Testis (tissue), 3 donors: ENCODE measurements around the gene PTPN5. TPM values are rescaled to one million over a fixed set of nuclear protein-coding genes. Genes with fewer than 3 reads are reported as not detected.

Source experiments
- DNase-seq: peaks from one replicate; pipeline ENCODE4 v3.0.0-alpha.2; 2019
- H3K27ac ChIP-seq, 2 donors: fragments of 200-600 bp; sonication (generic); one replicate each; pipeline ENCODE4 v1.5.1; 2019
- H3K27me3 ChIP-seq: fragments of 200-600 bp; sonication (generic); one replicate; pipeline ENCODE4 v1.5.1; 2019
- H3K36me3 ChIP-seq: fragments of 200-600 bp; sonication (generic); one replicate; pipeline ENCODE4 v1.5.1; 2017; ENCODE audit warnings: low read depth; ENCODE audit errors: missing control alignments
- H3K4me1 ChIP-seq: fragments of 200-600 bp; sonication (generic); one replicate; pipeline ENCODE4 v1.5.1; 2019
- H3K4me3 ChIP-seq, 2 donors: fragments of 200-600 bp; sonication (generic); one replicate each; pipeline ENCODE4 v1.5.1; 2017 to 2019
- H3K9me3 ChIP-seq: fragments of 200-600 bp; sonication (generic); one replicate; pipeline ENCODE4 v1.5.1; 2017
- CTCF ChIP-seq, 3 experiments: fragments of 450-650 bp in 2 of 3; fragments of 200-600 bp in 1 of 3; sonication (generic) in 1 of 3; IDR thresholded peaks; one replicate each; pipeline ENCODE4 v1.5.1; 2016 to 2019; ENCODE audit warnings: antibody characterized with exemption in 3 of 3, mild to moderate bottlenecking in 2 of 3, moderate library complexity in 1 of 3
- POLR2A ChIP-seq: fragments of 450-650 bp; IDR thresholded peaks from one replicate; pipeline ENCODE4 v1.6.1; 2017; ENCODE audit warnings: antibody characterized with exemption, mild to moderate bottlenecking, moderate library complexity
- WGBS, 2 donors: methylation state at CpG; one replicate each; pipeline ENCODE4 v1.1.5; 2018; 5-methylcytosine and 5-hydroxymethylcytosine counted together
- intact Hi-C: fragments of 100-400 bp; cut with DNase I; formaldehyde crosslinking; loops from one replicate; pipeline ENCODE4 v1.15.1; 2023; ENCODE audit warnings: low total_unique reads
- polyA plus RNA-seq: library from polyadenylated mRNA; stranded (reverse); fragments of 350-450 nt; fragmentation: Illumina TruSeq; extraction: RNeasy Lipid Tissue Mini Kit (QIAGEN cat#74804); gene quantifications from one replicate; pipeline ENCODE4 v1.2.3, GENCODE V29; 2014; ENCODE audit warnings: low read depth, low replicate concordance; ENCODE audit not compliant: insufficient read depth
- total RNA-seq, 2 donors: library from RNA; depleted of rRNA; stranded (reverse); fragments of >200 nt; gene quantifications; one replicate each; pipeline ENCODE4 v1.2.3, GENCODE V29; 2016

PTPN5 gene
- total and polyA plus RNA-seq, 3 donors from 2014 or later: 4.4 to 10.2 (median 7.8) TPM

DNA sequence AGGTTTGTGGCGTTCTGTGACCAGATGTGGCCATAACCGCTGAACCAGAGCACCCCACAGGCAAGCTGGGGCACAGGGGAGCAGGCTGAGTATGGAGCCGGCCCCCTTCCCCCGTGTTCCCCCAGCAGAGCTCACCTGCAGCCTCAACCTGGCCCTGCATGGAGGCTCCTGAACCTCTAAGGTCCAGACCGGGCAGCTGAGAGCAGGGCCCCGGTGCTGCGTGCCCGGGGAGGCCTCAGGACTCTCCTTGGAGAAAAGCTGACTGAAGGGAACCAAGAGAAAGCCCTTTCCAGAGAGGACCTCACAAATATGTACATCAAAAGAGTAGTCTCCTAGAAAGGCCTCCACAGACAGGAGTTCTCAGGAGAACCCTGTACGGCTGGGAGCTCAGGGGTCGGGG, 48.2 kb downstream of the PTPN5 start:
- Histone ChIP-seq H3K27ac (no peak overlapping the region), H3K36me3 (no peaks in the 10 kb centered on the region), H3K9me3 (no peaks in the 10 kb centered on the region), H3K27me3 (no peaks in the 10 kb centered on the region), H3K4me3 (no peak overlapping the region), H3K4me1 (no peaks in the 10 kb centered on the region)
- intact Hi-C loops: no loop called here
- WGBS, 2 donors: 88 to 96% methylated on average over 10 of the region's 10 CpGs
- DNase-seq: no peak
- no peak for TF ChIP-seq POLR2A
- no peak for TF ChIP-seq CTCF (IDR thresholded peaks at IDR 0.05)

DNA sequence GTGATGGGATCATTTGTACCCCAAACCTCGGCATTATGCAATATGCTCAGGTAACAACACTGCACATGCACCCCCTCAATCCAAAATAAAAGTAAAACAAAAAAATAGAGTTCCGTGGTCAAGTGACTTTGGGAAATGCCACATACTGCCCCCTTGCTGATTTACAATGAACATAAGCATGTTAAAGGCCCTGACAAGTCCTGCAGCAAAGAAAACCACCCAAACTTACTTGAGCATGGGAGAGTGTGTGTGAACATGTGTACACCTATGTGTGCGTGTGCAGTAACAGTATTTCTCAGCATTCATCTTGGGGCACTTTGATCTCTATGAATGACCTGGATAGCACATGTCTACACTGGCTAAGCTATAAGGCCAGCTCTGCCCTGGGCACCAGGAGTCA, 49.8 kb downstream of the PTPN5 start:
- 90 to 94% methylated on average over 3 of the region's 3 CpGs for WGBS, 2 donors
- DNase-seq: no peak
- intact Hi-C loops: no loop called here
- TF ChIP-seq POLR2A (no peak), CTCF (IDR thresholded peaks at IDR 0.05) (no peak)
- H3K36me3 ChIP-seq: no peaks in the 10 kb centered on the region
- H3K9me3 ChIP-seq: no peaks in the 10 kb centered on the region
- no peak overlapping the region for H3K27ac ChIP-seq
- no peak overlapping the region for H3K4me3 ChIP-seq
- H3K27me3 ChIP-seq: no peaks in the 10 kb centered on the region
- no peaks in the 10 kb centered on the region for H3K4me1 ChIP-seq

GRCh38 chr11:18739685-18740084, 51.9 kb downstream of the PTPN5 start:
- Histone ChIP-seq H3K27ac (no peak overlapping the region), H3K27me3 (no peaks in the 10 kb centered on the region), H3K36me3 (no peaks in the 10 kb centered on the region), H3K4me3 (no peak overlapping the region), H3K9me3 (no peaks in the 10 kb centered on the region), H3K4me1 (no peaks in the 10 kb centered on the region)
- no peak for DNase-seq
- intact Hi-C loops: no loop called here
- 77 to 85% methylated on average over 4 of the region's 4 CpGs for WGBS, 2 donors
- TF ChIP-seq CTCF (IDR thresholded peaks at IDR 0.05): no peak
- TF ChIP-seq POLR2A: no peak

GRCh38 chr11:18737642-18738041, 54.0 kb downstream of the PTPN5 start:
- H3K27me3 ChIP-seq: no peaks in the 10 kb centered on the region
- WGBS, 2 donors: 90% methylated on average over 8 of the region's 8 CpGs; no CpG with 5 or more reads in 1 of the 2 donors
- H3K4me1 ChIP-seq: no peaks in the 10 kb centered on the region
- H3K36me3 ChIP-seq: no peaks in the 10 kb centered on the region
- TF ChIP-seq POLR2A: no peak
- TF ChIP-seq CTCF (IDR thresholded peaks at IDR 0.05): no peak
- DNase-seq: no peak
- H3K27ac ChIP-seq: no peak overlapping the region
- intact Hi-C loops: no loop called here
- no peak overlapping the region for H3K4me3 ChIP-seq
- no peaks in the 10 kb centered on the region for H3K9me3 ChIP-seq

DNA sequence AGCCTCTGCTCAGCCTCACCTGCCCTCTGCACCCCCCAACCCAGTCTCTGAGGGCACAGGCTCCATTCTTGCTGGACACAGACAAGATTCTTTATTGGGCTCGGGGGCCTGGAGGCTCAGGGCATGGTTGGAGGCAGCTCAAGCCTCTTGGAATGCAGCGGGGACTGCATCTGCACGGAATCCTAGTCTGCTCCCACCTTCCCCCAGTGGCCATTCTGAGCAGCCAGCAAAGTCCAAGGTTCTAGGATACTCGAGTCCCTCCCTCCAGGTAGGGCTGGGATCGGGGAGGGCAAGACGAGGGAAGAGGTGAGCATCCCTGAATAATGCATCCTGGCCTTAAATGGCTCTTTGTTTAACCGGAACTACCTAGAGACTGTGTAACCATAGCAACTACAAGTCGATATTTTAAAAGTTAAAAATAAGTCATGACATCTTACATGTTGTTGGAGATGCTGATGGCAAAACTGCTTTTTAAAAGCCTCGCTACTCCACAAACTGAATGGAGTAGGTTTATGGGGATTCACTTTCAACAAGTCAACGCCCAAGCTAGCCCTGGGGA, 54.9 kb downstream of the PTPN5 start:
- intact Hi-C loops: no loop called here
- WGBS, 2 donors: 69 to 72% methylated on average over 7 to 10 of the region's 10 CpGs

More for the DNA sequence above, 54.9 kb downstream of the PTPN5 start:
- Histone ChIP-seq H3K9me3 (no peaks in the 10 kb centered on the region), H3K27ac (no peak overlapping the region), H3K27me3 (no peaks in the 10 kb centered on the region), H3K4me3 (no peak overlapping the region), H3K4me1 (no peaks in the 10 kb centered on the region), H3K36me3 (no peaks in the 10 kb centered on the region)
- no peak for DNase-seq
- TF ChIP-seq POLR2A: no peak
- no peak for TF ChIP-seq CTCF (IDR thresholded peaks at IDR 0.05)
